Stimulated activated CD8-positive, alpha-beta memory T cell treated with anti-CD3 and anti-CD28 coated beads, Interleukin-12 subunit alpha, Interleukin-12 subunit beta, amount 100 ng/mL, for 24 hours (primary cell): ENCODE results near the gene PTGS1.
"Not testable (repeated sequence)": the region's sequence is repeated elsewhere in the genome, so short reads cannot be mapped to it uniquely, and the experiment has no call there.

Source experiments
- DNase-seq: peaks from one replicate; pipeline ENCODE4 v3.0.0-alpha.2; 2020; ENCODE audit errors: extremely low read depth

The PTGS1 gene

GRCh38 chr9:122370869-122371755, at the start of gene PTGS1:
TSS of gene PTGS1 (plus strand) at chr9:122371024. CDS start at chr9:122371085, 61 bp downstream.
- no peak for DNase-seq

GRCh38 chr9:122322553-122322952, 48.3 kb upstream of the PTGS1 start:
- DNase-seq = no peak

- DNase-seq = not testable (repeated sequence)
Observed at GRCh38 chr9:122324665-122325064, 46.2 kb upstream of the PTGS1 start.

GRCh38 chr9:122325124-122325523, 45.7 kb upstream of the PTGS1 start:
- DNase-seq = no peak

GRCh38 chr9:122327175-122327574, 43.6 kb upstream of the PTGS1 start:
- no peak for DNase-seq

GRCh38 chr9:122329597-122329996, 41.2 kb upstream of the PTGS1 start:
- no peak for DNase-seq

- not testable (repeated sequence) for DNase-seq
Observed at GRCh38 chr9:122330466-122330865, 40.4 kb upstream of the PTGS1 start.

GRCh38 chr9:122331523-122331927, 39.3 kb upstream of the PTGS1 start:
- DNase-seq = no peak

GRCh38 chr9:122332083-122332482, 38.7 kb upstream of the PTGS1 start:
- no peak for DNase-seq

GRCh38 chr9:122332644-122333043, 38.2 kb upstream of the PTGS1 start:
- no peak for DNase-seq

- no peak for DNase-seq
Observed at GRCh38 chr9:122333169-122333808, 37.5 kb upstream of the PTGS1 start.

- no peak for DNase-seq
Observed at GRCh38 chr9:122334916-122335315, 35.9 kb upstream of the PTGS1 start.

GRCh38 chr9:122336189-122336588, 34.6 kb upstream of the PTGS1 start:
- DNase-seq = no peak

GRCh38 chr9:122336866-122337555, 33.8 kb upstream of the PTGS1 start:
- no peak for DNase-seq

GRCh38 chr9:122337556-122337929, 33.3 kb upstream of the PTGS1 start:
- DNase-seq = no peak

- DNase-seq = no peak
Observed at GRCh38 chr9:122338536-122338935, 32.3 kb upstream of the PTGS1 start.

- DNase-seq = no peak
Observed at GRCh38 chr9:122338994-122339393, 31.8 kb upstream of the PTGS1 start.

GRCh38 chr9:122339579-122339978, 31.2 kb upstream of the PTGS1 start:
- DNase-seq = no peak

GRCh38 chr9:122340161-122340560, 30.7 kb upstream of the PTGS1 start:
- DNase-seq = no peak

GRCh38 chr9:122342323-122343050, 28.3 kb upstream of the PTGS1 start:
- no peak for DNase-seq

- DNase-seq = no peak
Observed at GRCh38 chr9:122346478-122347347, 24.1 kb upstream of the PTGS1 start.
